Gastrocnemius medialis (tissue), 4 donors: ENCODE results near the gene YIPF1.

Experiments used
- CTCF ChIP-seq, 5 experiments: fragments of 450-650 bp in 3 of 5; fragments of 200-600 bp in 2 of 5; sonication (generic) in 2 of 5; IDR thresholded peaks in 4 of 5; conservative IDR thresholded peaks in 1 of 5; 1 replicate in 4 of 5; 2 replicates in 1 of 5; pipeline ENCODE4 v1.5.1; 2016 to 2019; ENCODE audit warnings: antibody characterized with exemption in 5 of 5, mild to moderate bottlenecking in 3 of 5, moderate library complexity in 3 of 5
- POLR2A ChIP-seq, 2 donors: fragments of 450-650 bp; IDR thresholded peaks; one replicate each; pipeline ENCODE4 v1.6.1; 2017; ENCODE audit warnings: antibody characterized with exemption in 2 of 2, mild to moderate bottlenecking in 2 of 2, moderate library complexity in 2 of 2

GRCh38 chr1:53851571-53852285 lies 37.9 kb downstream of the YIPF1 start:
- TF ChIP-seq CTCF (IDR thresholded peaks at IDR 0.05 in 4 of 5, conservative IDR thresholded peaks at IDR 0.05 in 1 of 5) (no peak), POLR2A (IDR thresholded peaks at IDR 0.05) (no peak)
